NT2/D1 (cell line): ENCODE measurements around the gene KCNJ15.

ENCODE experiments used
- SUZ12 ChIP-seq: IDR thresholded peaks from 2 replicates; pipeline ENCODE4 v1.6.1; 2011; ENCODE audit not compliant: insufficient read length, insufficient read depth; ENCODE audit errors: extremely low read depth
- YY1 ChIP-seq: IDR thresholded peaks from 2 replicates; pipeline ENCODE4 v1.6.1; 2011; ENCODE audit not compliant: insufficient read length, insufficient read depth
- ZNF274 ChIP-seq: IDR thresholded peaks from 2 replicates; pipeline ENCODE4 v1.6.1; 2011; ENCODE audit warnings: mild to moderate bottlenecking, low read depth, low read length

GRCh38 chr21:38346286-38346685 lies 89.5 kb downstream of the KCNJ15 start:
- TF ChIP-seq SUZ12 (no peak), ZNF274 (no peak), YY1 (no peak)
